ENCODE results near the gene INPP5D.
"Not testable (repeated sequence)": the region's sequence is repeated elsewhere in the genome, so short reads cannot be mapped to it uniquely, and the experiment has no call there.

INPP5D gene

GRCh38 chr2:233178994-233179847 lies 119.1 kb downstream of the INPP5D start:
- no peak for DNase-seq (ENCODE audit: low spot score)

- no peak for DNase-seq (ENCODE audit: low spot score)
These were observed 119.8 kb downstream of the INPP5D start for GRCh38 chr2:233179848-233180366.

GRCh38 chr2:233183869-233184418 lies 123.8 kb downstream of the INPP5D start:
- DNase-seq (ENCODE audit: low spot score) = no peak

GRCh38 chr2:233184669-233185068 lies 124.5 kb downstream of the INPP5D start:
- no peak for DNase-seq (ENCODE audit: low spot score)

GRCh38 chr2:233185330-233185729 lies 125.2 kb downstream of the INPP5D start:
- no peak for DNase-seq (ENCODE audit: low spot score)

- no peak for DNase-seq (ENCODE audit: low spot score)
These were observed 125.8 kb downstream of the INPP5D start for GRCh38 chr2:233185963-233186362.

GRCh38 chr2:233186851-233187250 lies 126.7 kb downstream of the INPP5D start:
- no peak for DNase-seq (ENCODE audit: low spot score)

- no peak for DNase-seq (ENCODE audit: low spot score)
These were observed 128.9 kb downstream of the INPP5D start for GRCh38 chr2:233189025-233189424.

GRCh38 chr2:233191016-233191415 lies 130.9 kb downstream of the INPP5D start:
- DNase-seq (ENCODE audit: low spot score) = not testable (repeated sequence)

- no peak for DNase-seq (ENCODE audit: low spot score)
These were observed 133.6 kb downstream of the INPP5D start for GRCh38 chr2:233193738-233194137.

- no peak for DNase-seq (ENCODE audit: low spot score)
These were observed 134.9 kb downstream of the INPP5D start for GRCh38 chr2:233195027-233195426.

GRCh38 chr2:233197022-233197421 lies 136.9 kb downstream of the INPP5D start:
- no peak for DNase-seq (ENCODE audit: low spot score)

GRCh38 chr2:233198026-233198425 lies 137.9 kb downstream of the INPP5D start:
- no peak for DNase-seq (ENCODE audit: low spot score)

- DNase-seq (ENCODE audit: low spot score) = no peak
These were observed 139.7 kb downstream of the INPP5D start for GRCh38 chr2:233199870-233200269.

GRCh38 chr2:233200790-233201189 lies 140.6 kb downstream of the INPP5D start:
- not testable (repeated sequence) for DNase-seq (ENCODE audit: low spot score)

- DNase-seq (ENCODE audit: low spot score) = no peak
These were observed 141.3 kb downstream of the INPP5D start for GRCh38 chr2:233201258-233202013.

GRCh38 chr2:233202531-233202944 lies 142.4 kb downstream of the INPP5D start:
- no peak for DNase-seq (ENCODE audit: low spot score)

- DNase-seq (ENCODE audit: low spot score) = no peak
These were observed 142.9 kb downstream of the INPP5D start for GRCh38 chr2:233203060-233203459.

GRCh38 chr2:233204286-233204936 lies 144.3 kb downstream of the INPP5D start:
- DNase-seq (ENCODE audit: low spot score) = no peak

- DNase-seq (ENCODE audit: low spot score) = no peak
These were observed 148.4 kb downstream of the INPP5D start for GRCh38 chr2:233208382-233209116.

- DNase-seq (ENCODE audit: low spot score) = no peak
These were observed 149.0 kb downstream of the INPP5D start for GRCh38 chr2:233209117-233209532.

Measured in CD4-positive, alpha-beta T cell treated with Interleukin-15 for 4 hours (primary cell).